ENCODE measurements around the gene RNU1-1.
"Not testable (repeated sequence)": the region's sequence is repeated elsewhere in the genome, so short reads cannot be mapped to it uniquely, and the experiment has no call there.

Gene RNU1-1

DNA sequence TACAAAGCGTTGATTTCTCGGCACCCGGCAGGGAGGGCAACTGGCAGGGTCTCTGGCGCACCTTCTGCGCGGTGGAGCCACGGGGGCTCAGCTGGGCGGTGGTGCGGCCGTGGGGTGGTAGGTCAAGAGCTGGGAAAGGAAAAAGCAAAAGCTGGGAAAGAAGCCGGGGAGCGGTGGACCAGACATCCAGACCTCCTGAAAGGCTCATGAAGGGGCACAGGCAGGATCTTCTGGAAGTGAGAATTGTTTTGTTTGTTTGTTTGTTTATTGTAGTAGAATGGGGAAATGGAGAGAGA lies 7.2 kb upstream of the RNU1-1 start:
- DNase-seq: no peak

DNA sequence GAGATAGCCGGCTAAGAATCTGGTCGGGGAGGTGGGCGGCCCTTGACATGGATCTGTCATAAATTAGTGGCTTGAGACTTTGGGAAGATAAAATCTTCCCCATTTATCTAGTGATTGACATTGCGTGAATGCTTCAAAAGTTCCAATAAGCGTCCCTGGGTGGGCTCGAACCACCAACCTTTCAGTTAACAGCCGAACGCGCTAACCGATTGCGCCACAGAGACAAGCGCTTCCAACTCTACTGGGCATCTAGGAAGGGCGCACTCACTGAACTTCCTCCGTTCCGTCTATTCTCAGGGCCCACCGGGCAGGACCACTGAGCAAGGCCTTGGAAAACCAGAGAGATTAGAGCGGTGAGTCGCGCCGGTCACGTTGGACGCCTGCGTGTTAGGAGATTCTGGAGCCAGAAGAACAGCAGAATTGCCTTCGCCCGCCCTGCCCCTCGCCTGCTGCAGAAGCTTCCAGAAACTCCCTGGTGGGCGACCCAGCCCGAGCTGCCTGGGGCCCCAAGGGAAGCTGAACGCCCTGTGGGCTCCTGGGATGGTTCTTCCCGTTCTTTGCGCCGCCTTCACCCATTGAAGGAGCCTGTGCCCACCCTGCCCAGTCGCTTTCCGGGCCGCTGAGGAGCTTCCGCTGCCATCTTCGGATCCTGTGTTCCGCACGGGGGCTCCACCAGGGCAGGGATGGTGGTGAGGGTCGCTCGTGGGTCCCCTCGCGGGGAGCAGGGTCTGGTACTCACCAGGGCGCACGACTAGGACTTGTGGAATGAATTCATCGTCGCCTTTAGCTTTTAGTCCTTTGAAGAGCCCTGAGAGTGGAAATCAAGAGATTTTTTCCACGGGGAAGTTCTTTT lies 6.6 kb upstream of the RNU1-1 start:
- not testable (repeated sequence) for DNase-seq

DNA sequence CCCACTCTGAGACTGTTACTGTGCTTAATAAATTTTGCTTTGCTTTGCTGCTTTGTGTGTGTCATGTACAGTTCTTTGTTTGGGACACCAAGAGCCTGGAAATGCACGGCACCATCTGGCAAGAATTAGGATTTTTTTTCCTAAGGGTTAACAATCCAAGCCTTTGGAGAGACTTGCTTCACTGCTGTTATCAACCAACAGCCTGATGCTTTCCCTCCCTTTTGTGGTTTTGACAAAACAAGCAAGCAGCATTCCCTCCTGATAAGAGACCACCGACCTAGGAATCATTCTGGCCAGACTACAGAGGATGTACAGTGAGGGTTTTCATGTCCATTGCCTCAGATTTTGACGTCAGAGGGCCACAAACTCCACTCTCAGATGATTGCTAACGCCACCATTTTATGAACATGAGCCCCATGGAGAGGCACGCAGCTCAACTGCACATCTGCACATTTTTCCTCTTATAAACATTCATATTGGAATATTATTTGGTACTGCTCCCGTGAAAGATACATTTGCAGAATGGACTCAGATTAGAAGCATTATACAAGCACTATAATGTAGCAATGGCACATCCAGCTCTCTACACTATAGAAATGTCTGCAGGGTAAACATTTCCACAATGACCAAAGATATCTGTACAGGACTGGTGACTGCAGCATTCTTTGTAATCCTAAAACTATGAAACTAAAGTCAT lies 5.3 kb upstream of the RNU1-1 start:
- not testable (repeated sequence) for DNase-seq

DNA sequence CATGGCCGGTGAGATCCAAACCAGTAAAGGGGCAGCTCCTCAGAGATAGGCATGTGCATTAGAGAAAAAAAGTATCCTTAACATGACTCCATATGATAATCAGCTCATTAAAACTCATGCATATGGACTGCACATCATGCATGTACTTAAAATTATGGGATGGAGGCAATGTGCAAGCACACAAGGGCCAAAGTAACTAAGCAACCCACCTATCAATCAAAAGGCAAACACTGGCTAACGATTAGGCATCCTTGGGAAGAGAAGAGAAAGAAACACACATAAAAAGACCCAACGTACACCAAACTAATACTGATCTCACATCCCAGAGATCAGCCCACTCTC lies 4.8 kb upstream of the RNU1-1 start:
- DNase-seq: not testable (repeated sequence)

DNA sequence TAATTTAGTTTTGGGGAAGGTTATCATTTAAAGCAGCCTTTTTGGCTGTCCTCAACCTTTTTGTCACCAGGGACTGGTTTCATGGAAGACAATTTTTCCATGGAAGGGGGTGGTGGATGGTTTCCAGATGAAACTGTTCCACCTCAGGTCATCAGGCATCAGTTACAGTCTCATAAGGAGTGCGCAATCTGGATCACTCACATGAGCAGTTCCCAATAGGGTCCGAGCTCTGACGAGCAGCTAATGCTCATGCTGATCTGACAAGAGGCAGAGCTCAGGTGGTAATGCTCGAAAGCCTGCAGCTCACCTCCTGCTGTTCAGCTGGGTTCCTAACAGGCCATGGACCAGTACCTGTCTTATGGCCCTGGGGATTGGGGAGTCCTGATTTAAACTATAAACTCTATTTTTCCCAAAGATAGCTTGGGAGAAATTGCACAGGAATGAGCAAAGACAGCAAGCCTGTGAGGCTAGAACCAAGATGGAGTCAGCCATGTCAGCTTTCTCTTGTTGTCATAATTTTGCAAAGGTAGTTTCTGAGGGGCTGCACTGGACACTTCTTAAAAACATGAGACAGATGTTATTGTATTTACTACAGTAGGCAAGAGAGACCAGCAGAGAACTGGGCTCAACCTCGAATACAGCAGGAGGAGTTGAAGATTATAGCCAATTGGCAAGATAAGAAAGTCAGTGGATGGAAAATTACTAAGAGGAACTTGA lies 2.8 kb upstream of the RNU1-1 start:
- not testable (repeated sequence) for DNase-seq

DNA sequence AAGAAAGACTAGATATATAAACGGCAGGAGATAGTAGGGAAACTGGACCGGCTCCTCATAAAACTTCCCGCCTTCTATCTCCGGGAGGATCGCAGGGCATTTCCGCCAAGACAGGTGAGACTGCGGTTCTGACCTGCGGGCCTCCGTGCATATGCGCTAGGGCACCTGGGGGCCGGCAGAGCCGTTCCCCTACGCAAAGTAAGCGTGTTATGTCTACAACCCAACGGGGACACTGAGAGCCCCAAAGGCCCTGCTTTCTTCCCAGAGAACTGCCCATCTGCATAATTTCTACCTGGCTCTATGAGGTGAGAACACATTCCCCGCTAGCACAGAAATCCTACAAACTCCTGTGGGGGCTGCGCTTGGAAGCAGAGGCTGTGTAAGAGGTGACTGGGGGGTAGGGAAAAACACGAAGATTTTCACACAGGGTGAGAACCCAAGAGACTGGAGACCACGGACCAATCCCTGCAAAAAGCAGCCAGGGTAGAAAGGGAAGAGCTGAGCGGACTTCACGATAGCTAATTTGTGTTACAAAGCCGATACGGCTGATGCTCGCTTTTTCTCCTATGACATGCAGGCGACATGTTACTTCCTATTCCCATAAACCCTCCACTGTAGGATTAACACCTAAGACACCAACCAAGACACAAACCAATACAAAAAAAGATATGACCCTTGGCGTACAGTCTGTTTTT lies 526 bp downstream of the RNU1-1 start:
- peak; percentile 51 to 55 for DNase-seq

DNA sequence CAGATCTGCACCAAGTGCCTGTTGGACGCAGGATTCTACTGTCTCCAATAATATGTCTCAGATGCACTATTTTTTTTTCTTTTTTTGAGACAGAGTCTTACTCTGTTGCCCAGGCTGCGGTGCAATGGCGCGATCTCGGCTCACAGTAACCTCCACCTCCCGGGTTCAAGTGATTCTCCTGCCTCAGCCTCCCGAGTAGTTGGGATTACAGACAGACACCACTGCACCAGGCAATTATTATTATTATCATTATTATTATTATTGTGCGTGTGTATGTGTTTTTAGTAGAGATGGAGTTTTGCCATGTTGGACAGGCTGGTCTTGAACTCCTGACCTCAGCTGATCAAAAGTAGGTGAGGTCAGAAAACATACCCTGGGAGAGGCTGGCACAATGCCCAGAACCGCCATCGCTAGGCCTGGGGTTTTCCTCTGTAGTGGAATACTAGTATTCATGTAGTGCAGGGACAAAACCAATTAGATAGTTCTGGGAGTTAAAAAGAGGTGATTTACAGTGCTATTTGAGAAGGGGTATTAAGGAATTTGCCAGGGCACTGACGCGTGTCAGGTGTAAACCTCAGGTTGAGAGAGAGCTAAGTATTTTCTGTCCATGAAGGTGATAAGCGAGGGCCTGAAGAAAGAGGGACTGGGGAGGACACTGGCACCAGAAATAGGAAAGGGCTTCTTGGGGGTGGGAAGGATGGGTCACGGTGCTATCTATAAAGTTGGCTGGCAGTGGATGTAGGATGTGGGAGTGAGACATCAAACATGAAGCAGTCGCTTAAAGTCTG lies 1.3 kb downstream of the RNU1-1 start:
- DNase-seq: not testable (repeated sequence)

DNA sequence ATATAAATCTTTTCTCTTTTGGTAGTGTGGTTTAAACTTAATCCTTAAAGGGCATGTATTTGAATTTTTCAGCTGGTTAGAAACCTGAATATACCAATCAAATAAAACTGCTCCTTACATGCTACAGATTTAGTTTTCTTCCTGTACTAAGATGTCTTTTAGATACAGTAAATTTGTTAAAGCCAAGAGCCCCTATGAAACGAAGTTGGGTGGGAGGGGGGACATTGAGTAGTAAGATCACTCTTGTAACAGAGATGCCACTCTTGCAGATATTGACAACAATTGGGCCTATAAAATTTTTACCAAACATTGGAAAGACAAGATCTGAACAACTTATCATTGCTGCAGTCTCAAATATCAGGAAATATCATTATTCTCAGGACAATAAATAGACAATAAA lies 2.2 kb downstream of the RNU1-1 start:
- DNase-seq: not testable (repeated sequence)

DNA sequence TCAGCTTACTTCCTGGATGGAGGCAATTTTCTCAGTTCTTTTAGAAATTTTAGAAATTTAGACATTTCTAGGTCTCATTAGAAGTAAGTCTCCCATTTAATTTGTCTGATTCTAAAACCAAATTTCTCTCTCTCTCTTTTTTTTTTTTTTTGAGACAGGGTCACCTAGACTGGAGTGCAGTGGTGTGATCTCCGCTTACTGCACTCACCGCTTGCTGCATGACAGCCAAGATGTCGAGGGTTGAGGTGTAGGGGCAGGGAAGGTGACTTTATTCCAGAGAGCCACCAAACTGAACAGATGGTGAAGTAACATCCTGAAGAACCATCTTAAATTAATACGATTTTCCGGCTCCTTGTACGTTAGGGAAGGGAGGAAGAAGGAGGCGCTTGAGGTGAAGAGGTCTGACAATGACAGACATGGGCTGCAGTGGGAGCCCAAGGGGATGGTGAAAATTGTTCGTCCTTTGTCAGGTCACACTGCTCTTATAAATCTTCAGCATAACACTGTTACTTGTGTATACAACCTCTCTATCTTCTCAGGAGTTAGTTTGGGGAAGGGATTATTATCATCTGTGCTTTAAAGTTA lies 5.1 kb downstream of the RNU1-1 start:
- DNase-seq: not testable (repeated sequence)

DNA sequence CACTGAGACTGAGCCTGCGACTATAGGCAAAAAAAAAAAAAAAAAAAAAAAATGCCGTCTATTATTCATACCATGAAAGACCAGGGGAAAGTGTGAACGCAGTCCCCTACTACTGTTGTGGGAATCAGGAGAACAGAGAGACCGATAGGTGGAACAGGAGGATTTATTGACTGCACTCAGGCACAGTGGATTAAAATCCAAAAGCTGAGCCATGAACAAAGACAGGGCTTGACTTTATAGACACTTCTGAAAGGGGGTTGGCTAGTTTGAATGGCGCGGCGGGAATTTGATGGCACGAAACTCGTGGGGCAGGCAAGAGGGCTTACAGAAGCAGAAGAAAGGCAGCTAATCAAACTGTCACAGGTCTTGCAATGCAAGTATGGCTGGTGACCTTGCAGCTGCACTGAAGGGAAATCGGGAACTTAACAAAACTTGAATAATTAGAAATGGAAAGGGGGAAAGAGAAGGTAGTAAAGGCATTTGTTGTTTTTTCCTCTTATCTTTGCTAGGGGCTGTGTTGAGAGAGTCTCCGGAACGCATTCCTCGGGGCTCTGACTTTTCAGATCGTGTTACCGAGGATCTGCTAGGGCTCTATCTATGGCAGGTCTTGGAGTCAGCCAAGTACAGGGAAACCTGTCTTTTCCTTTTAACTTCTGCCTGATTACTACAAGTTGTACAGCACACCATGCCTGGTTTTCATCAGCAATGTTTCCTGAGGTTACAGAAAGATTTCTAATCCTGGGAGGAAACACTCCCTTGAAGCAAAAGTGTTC lies 7.5 kb downstream of the RNU1-1 start:
- not testable (repeated sequence) for DNase-seq

DNA sequence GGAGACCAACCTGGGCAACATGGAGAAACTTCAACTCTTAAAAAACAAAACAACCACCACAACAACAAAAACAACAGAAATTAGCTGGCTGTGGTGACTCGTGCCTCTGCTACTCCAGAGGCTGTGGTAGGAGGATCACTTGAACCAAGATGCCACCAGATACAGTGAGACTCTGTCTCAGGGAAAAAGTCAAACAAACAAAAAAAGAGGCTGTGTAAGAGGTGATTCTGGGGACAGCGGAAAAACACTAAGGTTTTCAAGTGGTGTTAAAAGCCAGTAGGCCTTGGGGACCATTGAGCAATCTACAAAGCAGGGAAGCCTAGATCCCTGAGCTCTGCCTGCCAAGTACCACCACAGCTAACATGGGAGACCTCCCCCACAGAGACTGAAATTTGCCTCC lies 8.2 kb downstream of the RNU1-1 start:
- DNase-seq: not testable (repeated sequence)

DNA sequence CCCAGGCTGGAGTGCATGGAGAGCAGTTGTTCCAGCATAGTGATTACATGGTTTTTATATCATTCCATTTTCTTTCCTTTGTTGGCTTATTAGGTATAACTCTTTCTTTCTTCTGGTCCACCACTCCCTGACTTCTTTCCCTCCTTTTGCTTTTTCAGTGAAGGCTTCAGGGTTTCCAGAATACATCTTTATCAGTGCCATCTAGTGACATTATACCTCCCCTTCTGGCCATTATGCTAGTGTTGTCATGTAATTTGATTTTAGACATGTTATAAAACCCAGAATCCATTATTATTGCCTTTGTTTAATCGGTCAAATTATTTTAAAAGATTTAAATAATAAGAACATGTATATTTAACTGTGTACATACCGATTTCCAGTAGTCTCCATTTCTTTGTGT lies 10.6 kb downstream of the RNU1-1 start:
- DNase-seq: no peak

DNA sequence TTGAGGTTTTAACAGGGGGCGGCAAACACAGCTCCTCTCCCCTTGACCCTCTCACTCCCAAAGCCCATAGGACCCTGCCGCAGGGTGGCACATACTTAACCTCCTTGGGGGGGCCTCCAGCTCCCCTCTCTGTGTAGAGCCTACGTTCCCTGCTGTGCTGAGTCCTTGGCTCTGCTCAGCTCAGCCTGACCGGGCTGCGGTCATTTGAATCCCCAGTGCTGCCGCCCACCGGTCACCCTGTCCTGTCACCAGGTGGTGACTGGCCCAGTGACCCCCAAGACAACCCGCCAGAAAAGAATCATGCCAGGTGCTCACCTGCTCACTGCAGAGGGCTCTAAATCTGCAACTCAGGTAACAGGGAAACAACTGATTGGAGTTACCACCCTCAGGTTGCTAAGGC lies 12.6 kb downstream of the RNU1-1 start:
- not testable (repeated sequence) for DNase-seq

DNA sequence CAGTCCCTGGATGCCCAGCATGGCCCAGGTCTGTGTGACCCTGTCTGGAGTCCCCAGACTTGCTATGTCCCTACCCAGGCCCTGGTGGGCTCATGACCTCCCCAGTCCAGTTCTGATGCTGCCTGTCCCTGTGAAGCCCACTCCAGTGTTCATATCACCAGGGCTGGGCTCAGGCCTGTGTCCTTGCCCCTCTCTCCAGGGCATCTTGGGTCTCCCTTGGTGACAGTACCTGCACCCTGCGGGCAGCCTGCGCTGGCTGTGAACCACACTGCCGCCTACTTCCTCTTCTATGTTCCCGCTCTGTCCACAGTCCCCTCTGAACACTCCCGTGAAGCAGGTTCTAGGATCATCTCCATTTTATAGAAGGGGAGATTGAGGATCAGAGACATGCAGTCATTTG lies 13.1 kb downstream of the RNU1-1 start:
- DNase-seq: not testable (repeated sequence)

DNA sequence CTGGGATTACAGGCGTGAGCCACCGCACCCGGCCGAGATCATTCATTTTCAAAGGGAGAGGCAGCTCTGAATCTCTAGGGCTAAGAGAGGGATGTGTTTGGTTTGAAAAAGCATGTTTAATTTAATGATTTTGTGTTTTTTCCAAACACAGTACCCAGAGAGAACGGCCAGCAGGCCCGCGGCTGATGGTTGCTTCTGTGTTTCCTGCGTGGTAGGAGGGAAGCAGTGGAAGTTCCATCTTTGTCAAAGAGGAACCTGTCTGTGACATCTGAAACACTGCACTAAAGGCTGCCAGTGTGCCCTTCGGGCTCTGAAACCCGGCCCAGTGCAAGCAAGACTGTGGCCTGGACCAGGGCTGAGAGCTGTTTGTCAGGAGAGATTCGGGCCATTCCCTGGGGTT lies 13.6 kb downstream of the RNU1-1 start:
- not testable (repeated sequence) for DNase-seq

DNA sequence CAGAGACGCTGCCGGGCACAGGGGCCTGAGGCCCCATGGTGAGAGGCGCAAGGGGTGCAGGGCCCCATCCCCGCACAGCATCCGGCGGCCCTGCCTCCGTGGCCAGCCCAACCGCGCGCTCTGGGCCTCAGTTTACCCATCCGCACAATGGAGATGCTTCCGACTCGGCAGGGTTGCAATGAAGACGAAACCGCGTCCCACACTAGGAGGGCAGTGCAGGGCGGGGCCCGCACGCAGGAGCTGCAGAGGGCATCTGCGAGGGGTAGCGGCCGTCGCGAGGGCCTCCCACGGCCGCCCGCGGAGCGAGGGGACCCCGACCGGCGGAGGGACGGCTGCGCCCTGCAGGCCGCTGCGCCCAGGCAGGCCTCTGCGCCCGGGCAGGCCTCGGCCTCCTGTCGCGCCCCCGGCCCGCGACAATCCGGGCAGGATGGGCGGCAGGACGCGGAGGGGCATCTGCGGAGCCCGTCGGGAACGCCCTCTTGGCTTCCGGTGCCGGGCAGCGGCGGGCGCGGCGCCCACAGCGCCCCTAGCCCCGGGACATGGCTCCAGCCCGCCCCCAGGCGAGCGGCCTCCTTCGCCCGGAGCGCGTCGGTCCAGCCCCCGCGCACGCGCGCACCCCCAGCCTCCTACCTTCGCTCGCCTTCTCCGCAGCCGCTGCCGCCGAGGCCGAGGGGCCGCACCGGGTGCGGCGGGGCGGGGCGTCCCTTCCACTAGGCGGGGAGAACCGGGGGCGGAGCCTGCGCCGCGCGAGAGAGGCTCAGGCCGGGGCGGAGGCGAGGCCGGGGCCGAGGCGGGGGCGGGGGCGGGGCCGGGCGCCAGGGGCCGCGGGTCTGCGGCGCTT lies 15.3 kb downstream of the RNU1-1 start:
- peak; percentile 79 to 82 for DNase-seq

DNA sequence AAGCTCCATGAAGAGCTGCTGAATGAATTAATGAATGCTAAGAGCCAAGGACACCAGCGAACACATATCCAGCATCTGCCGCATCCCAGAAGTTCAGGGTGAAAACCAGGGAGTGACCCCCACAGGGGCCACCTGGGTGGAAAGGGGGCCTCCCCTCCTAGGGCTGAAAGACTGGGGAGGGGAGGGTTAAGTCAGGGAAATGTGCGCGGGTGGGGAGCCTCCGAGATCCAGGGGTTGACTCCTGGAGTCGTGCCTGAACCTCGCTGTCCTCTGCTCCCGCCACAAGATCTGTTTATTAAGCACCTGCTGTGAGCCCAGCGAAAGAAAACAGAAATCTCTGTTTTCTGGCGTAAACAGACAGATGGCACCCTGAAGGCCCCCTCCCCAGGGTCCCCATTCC lies 16.0 kb downstream of the RNU1-1 start:
- not testable (repeated sequence) for DNase-seq

DNA sequence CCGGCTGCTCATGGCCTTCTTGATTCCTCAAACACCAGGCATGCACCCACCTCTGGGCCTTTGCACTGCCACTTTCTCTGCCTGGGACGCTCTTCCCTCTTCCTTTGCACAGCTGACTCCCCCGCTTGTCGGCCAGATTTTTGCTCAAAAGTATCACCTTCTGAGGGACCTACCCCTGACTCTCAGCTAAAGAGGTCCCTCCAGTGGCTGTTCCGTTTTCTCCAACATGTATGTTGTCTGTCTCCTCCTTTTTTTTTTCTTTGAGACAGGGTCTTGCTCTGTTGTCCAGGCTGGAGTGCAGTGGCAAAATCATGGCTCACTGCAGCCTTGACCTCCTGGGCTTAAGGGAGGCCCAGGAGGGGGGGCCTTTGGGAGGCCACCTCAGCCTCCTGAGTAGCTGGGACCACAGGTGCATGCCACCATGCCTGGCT lies 16.6 kb downstream of the RNU1-1 start:
- DNase-seq: not testable (repeated sequence)

DNA sequence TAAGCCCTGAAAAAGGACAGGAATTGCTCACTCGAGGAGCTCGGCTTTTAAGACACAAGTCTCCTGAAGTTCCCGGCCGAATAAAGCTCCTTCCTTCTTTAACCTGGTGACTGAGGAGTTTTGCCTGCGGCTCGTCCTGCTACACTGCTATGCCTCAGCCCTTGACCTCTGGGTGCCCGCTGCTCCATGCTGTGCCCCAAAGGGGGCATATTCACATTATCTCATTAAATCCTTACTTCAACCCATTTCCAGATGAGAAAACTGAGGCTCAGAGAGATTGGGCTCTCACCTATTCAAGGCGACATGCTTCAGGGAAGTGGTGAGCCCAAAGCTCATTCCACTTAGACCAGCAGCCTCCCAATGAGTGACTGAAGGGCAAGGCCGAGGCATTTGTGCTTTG lies 20.4 kb downstream of the RNU1-1 start:
- DNase-seq: not testable (repeated sequence)

DNA sequence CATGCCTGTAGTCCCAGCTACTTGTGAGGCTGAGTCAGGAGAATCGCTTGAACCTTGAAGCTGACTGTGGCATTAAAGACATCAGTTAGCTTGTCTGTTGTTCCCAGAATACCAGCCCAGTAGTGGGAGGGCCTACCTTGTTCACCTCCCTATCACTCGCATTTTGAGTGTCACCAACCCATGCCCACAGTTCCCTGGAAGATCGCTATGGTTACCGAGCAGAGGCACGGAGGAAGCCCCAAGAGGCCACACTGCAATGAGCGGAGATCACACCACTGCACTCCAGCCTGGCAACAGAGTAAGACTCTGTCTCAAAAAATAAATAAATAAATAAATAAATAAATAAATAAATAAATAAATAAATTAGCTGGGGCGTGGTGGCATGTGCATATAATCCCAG lies 21.1 kb downstream of the RNU1-1 start:
- not testable (repeated sequence) for DNase-seq

All from hippocampal formation (tissue), 2 donors.